Measurements from ENCODE around the gene CYP27C1.

- TF ChIP-seq POLR2A (IDR thresholded peaks at IDR 0.05) (no peak), CTCF (IDR thresholded peaks at IDR 0.05) (no peak)
These were observed 70.7 kb downstream of the CYP27C1 start for GRCh38 chr2:127149384-127149783.

Measured in thyroid gland (tissue), 4 donors.